ENCODE results near the gene GFPT1. TPM values are rescaled to one million over a fixed set of nuclear protein-coding genes. Genes with fewer than 3 reads are reported as not detected.

Gene GFPT1
- total RNA-seq, 4 donors from 2014 or later, result 56.7 to 125 (median 71.3) TPM

DNA sequence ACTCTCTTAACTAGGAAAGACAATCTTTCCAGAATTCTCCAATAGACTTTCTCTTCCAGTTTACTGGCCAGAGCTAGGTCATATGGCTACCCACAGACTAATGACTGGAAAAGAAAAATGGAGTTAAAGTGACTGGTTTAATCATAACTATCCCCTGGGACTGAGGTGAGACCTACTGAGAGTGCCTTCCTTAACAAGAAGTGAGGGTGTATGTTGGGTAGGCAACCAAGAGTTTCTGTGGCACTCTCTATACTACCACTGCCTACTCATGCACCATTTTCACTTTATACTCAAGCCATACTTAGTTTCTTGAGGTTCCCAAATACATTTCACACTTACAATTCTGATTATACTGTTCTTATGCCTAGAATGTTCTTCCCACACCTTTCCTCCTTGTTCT lies 6.9 kb upstream of the GFPT1 start:
- DNase-seq, result no peak
- peaks cover 7 to 27% of the 10 kb centered on the region in 2 donors for H3K36me3 ChIP-seq
- H3K27ac ChIP-seq, result no peak overlapping the region
- no peak overlapping the region for H3K4me3 ChIP-seq (replicated peaks in 1 of 3)
- H3K27me3 ChIP-seq, result no peaks in the 10 kb centered on the region
- intact Hi-C loops (cut with DNase I), result no loop called here
- H3K4me1 ChIP-seq, result no peaks in the 10 kb centered on the region
- H3K9me3 ChIP-seq, result no peaks in the 10 kb centered on the region
- no peak for TF ChIP-seq CTCF (IDR thresholded peaks at IDR 0.05)
- no peak for TF ChIP-seq POLR2A (IDR thresholded peaks at IDR 0.05)

DNA sequence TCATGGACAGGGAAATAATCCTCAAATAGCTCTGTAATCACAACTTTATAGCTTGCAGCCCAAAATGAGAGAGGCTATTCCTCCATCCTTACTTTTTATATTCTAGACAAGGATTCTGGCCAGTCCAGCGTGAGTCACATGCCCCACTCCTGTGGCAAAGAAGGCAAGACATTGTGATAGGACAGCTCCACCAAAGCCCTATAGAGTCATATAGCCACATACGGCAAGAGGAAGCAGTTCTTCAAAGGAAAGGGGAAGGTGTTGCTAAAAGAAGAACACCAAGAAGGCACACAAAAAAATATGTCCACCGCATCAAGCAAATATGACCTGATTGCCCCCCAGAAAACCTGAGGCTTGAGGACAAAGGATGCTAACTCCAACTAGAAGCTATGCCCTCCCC lies 3.4 kb upstream of the GFPT1 start:
- Histone ChIP-seq H3K27ac (no peak overlapping the region), H3K27me3 (no peaks in the 10 kb centered on the region), H3K4me1 (peaks cover 0 to 3% of the 10 kb centered on the region in 2 donors), H3K4me3 (replicated peaks in 1 of 3) (no peak overlapping the region), H3K36me3 (peaks cover 2 to 10% of the 10 kb centered on the region in 2 donors), H3K9me3 (no peaks in the 10 kb centered on the region)
- WGBS, 2 donors, result 81 to 83% methylated on average over 3 of the region's 3 CpGs
- TF ChIP-seq CTCF (IDR thresholded peaks at IDR 0.05), result no peak
- TF ChIP-seq POLR2A (IDR thresholded peaks at IDR 0.05), result no peak
- intact Hi-C loops (cut with DNase I), result no loop called here
- no peak for DNase-seq

GRCh38 chr2:69390001-69390400 lies 3.0 kb upstream of the GFPT1 start:
- no peaks in the 10 kb centered on the region for H3K27me3 ChIP-seq
- 84% methylated on average over 3 of the region's 3 CpGs for WGBS, 2 donors
- intact Hi-C loops (cut with DNase I), result no loop called here

DNA sequence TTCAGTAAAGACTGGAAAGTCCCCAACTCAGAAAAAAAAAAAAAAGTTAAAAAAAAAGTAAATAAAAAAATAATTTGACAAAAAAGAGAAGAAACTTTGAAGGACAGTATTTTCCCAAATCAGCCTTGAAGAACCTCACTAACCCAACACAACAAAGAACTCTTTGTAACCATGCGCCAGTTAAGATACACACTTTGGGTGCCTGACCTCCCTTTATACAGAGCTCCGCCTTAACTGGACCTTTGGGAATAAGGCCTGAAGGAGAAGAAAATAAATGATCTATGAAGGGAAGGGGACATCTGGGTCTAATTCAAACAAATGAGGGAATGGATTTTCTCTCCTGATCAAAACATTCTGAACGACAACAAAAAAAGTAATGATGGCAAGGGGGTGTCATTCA lies 2.2 kb upstream of the GFPT1 start:
- H3K27ac ChIP-seq, result no peak overlapping the region
- H3K9me3 ChIP-seq, result no peaks in the 10 kb centered on the region
- H3K4me3 ChIP-seq (replicated peaks in 1 of 3), result no peak overlapping the region
- intact Hi-C loops (cut with DNase I), result loop anchor here (10.0 kb wide), 1 partner anchor 326 kb away; no protein-coding TSS in a partner anchor
- peaks cover 1 to 8% of the 10 kb centered on the region in 2 donors for H3K4me1 ChIP-seq
- DNase-seq, result no peak
- H3K27me3 ChIP-seq, result no peaks in the 10 kb centered on the region
- WGBS, 2 donors, result 93 to 95% methylated on average over 3 of the region's 3 CpGs
- TF ChIP-seq POLR2A (IDR thresholded peaks at IDR 0.05) (no peak), CTCF (IDR thresholded peaks at IDR 0.05) (no peak)
- H3K36me3 ChIP-seq, result peaks cover 0 to 4% of the 10 kb centered on the region in 2 donors

More at GRCh38 chr2:69390001-69390400, 3.0 kb upstream of the GFPT1 start:
- H3K4me3 ChIP-seq (replicated peaks in 1 of 3), result no peak overlapping the region
- TF ChIP-seq CTCF (IDR thresholded peaks at IDR 0.05), result no peak
- no peak overlapping the region for H3K27ac ChIP-seq
- no peak for DNase-seq
- H3K9me3 ChIP-seq, result no peaks in the 10 kb centered on the region
- H3K36me3 ChIP-seq, result peaks cover 0 to 8% of the 10 kb centered on the region in 2 donors
- peaks cover 0 to 8% of the 10 kb centered on the region in 2 donors for H3K4me1 ChIP-seq

DNA sequence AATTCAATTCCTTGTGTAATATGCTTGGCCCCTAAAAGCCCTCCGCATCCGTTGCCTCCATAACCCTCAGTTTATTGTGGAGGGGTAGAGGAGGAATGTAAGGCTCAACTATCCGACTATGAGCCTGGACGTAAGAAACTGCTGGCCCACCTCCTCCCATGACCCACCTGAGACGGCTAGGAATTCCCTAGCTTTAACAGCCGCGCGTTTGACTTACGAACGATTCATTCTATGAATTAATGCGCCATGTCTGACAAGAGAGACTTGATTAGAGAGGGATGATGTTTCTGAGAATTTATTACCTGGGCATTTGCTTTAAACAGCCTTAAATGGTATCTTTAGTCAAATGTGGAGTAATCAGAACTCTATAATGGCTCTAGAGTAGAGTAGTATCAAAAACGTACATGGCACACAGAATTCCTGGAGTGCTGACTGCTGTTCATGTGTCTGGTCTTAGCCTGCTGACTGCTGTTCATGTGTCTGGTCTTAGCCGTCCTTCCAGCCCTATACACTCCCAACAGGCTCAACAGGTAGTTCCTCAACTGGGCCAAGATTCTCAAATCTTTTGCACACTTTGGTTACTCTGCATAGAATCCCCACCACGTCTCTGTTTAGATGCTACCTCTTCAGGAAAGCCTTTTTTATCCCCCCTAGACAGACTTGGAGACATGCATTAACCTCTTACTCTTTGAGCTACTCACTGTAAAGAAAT lies 899 bp upstream of the GFPT1 start:
- Histone ChIP-seq H3K4me1 (peaks cover 13% of the 10 kb centered on the region in 2 donors), H3K36me3 (no peaks in the 10 kb centered on the region), H3K9me3 (no peaks in the 10 kb centered on the region), H3K4me3 (replicated peaks in 1 of 3) (peak overlapping the region in 2 of 3 donors; percentile 1 to 94), H3K27ac (peak overlapping the region in 2 of 3 donors; percentile 81 to 87), H3K27me3 (no peaks in the 10 kb centered on the region)
- intact Hi-C loops (cut with DNase I), result loop anchor here (10.0 kb wide), 1 partner anchor 327 kb away; no protein-coding TSS in a partner anchor
- WGBS, 2 donors, result 65 to 78% methylated on average over 14 of the region's 14 CpGs
- no peak for DNase-seq
- no peak for TF ChIP-seq CTCF (IDR thresholded peaks at IDR 0.05)
- no peak for TF ChIP-seq POLR2A (IDR thresholded peaks at IDR 0.05)
